Testis (tissue), 2 donors: ENCODE measurements around the gene ERMP1.

Experiments used
- CTCF ChIP-seq, 3 experiments: fragments of 450-650 bp in 2 of 3; fragments of 200-600 bp in 1 of 3; sonication (generic) in 1 of 3; IDR thresholded peaks; one replicate each; pipeline ENCODE4 v1.5.1; 2016 to 2019; ENCODE audit warnings: antibody characterized with exemption in 3 of 3, mild to moderate bottlenecking in 2 of 3, moderate library complexity in 1 of 3
- POLR2A ChIP-seq: fragments of 450-650 bp; IDR thresholded peaks from one replicate; pipeline ENCODE4 v1.6.1; 2017; ENCODE audit warnings: antibody characterized with exemption, mild to moderate bottlenecking, moderate library complexity

GRCh38 chr9:5762421-5762820 lies 70.5 kb downstream of the ERMP1 start:
- no peak for TF ChIP-seq CTCF (IDR thresholded peaks at IDR 0.05)
- TF ChIP-seq POLR2A: no peak
